Nephron (organoid): Measurements from ENCODE around the gene ARL8A.
A peak's percentile ranks its signal among the peaks of the same experiment; 100 is the strongest.

Experiments
- H3K27ac Mint-ChIP-seq, 3 experiments: 2 replicates each; pipeline ENCODE4 v1.8.0; 2020; ENCODE audit warnings: mixed read lengths in 3 of 3, mild to moderate bottlenecking in 2 of 3, moderate library complexity in 1 of 3
- H3K27me3 Mint-ChIP-seq: 2 replicates; pipeline ENCODE4 v1.8.0; 2021; ENCODE audit warnings: low read depth, mild to moderate bottlenecking, moderate library complexity, mixed read lengths
- H3K36me3 Mint-ChIP-seq: 2 replicates; pipeline ENCODE4 v1.8.0; 2020; ENCODE audit warnings: low read depth, mixed read lengths
- H3K4me1 Mint-ChIP-seq: 2 replicates; pipeline ENCODE4 v1.8.0; 2020; ENCODE audit warnings: mixed read lengths
- H3K4me3 Mint-ChIP-seq, 3 experiments: 2 replicates each; pipeline ENCODE4 v1.8.0; 2020; ENCODE audit warnings: mild to moderate bottlenecking in 3 of 3, mixed read lengths in 3 of 3, moderate library complexity in 2 of 3
- H3K9me3 Mint-ChIP-seq: 2 replicates; pipeline ENCODE4 v1.8.0; 2020; ENCODE audit warnings: mixed read lengths
- CTCF ChIP-seq, 3 experiments: fragments of 200-600 bp; sonication (generic); IDR thresholded peaks; one replicate each; pipeline ENCODE4 v1.5.0; 2021; ENCODE audit warnings: antibody characterized with exemption in 3 of 3; ENCODE audit not compliant: unreplicated experiment in 3 of 3

Gene ARL8A

GRCh38 chr1:202086579-202087350 is 57.8 kb downstream of the ARL8A start:
- Mint-ChIP-seq H3K27ac (peak overlapping the region; percentile 29 to 81 (median 47)), H3K4me1 (peaks cover 30% of the 10 kb centered on the region), H3K36me3 (no peaks in the 10 kb centered on the region), H3K9me3 (no peaks in the 10 kb centered on the region), H3K4me3 (no peak overlapping the region), H3K27me3 (peaks cover 25% of the 10 kb centered on the region)
- TF ChIP-seq CTCF (IDR thresholded peaks at IDR 0.05; ENCODE audit: unreplicated experiment in 3 of 3): no peak

GRCh38 chr1:202085682-202086373 is 58.7 kb downstream of the ARL8A start:
- H3K27me3 Mint-ChIP-seq: peaks cover 18% of the 10 kb centered on the region
- H3K4me1 Mint-ChIP-seq: peaks cover 30% of the 10 kb centered on the region
- no peak for TF ChIP-seq CTCF (IDR thresholded peaks at IDR 0.05; ENCODE audit: unreplicated experiment in 3 of 3)
- peak overlapping the region; percentile 29 to 81 (median 47) for H3K27ac Mint-ChIP-seq
- H3K4me3 Mint-ChIP-seq: no peak overlapping the region
- H3K9me3 Mint-ChIP-seq: no peaks in the 10 kb centered on the region
- no peaks in the 10 kb centered on the region for H3K36me3 Mint-ChIP-seq

GRCh38 chr1:202084791-202085681 is 59.5 kb downstream of the ARL8A start:
- H3K27ac Mint-ChIP-seq: peak overlapping the region; percentile 47 to 83 (median 81)
- peaks cover 17% of the 10 kb centered on the region for H3K27me3 Mint-ChIP-seq
- TF ChIP-seq CTCF (IDR thresholded peaks at IDR 0.05; ENCODE audit: unreplicated experiment in 3 of 3): no peak
- no peaks in the 10 kb centered on the region for H3K9me3 Mint-ChIP-seq
- H3K36me3 Mint-ChIP-seq: no peaks in the 10 kb centered on the region
- H3K4me1 Mint-ChIP-seq: peaks cover 30% of the 10 kb centered on the region
- no peak overlapping the region for H3K4me3 Mint-ChIP-seq
